KMS-11 (cell line): ENCODE measurements around the gene HACL1.
A peak's percentile ranks its signal among the peaks of the same experiment; 100 is the strongest.

Experiments
- H2AFZ ChIP-seq: fragments of 200-600 bp; sonication (generic); 2 replicates; pipeline ENCODE4 v1.6.1; 2016; ENCODE audit warnings: antibody characterized with exemption, mixed run types, low read depth
- H3K27ac ChIP-seq: fragments of 200-600 bp; sonication (generic); 2 replicates; pipeline ENCODE4 v1.6.1; 2016; ENCODE audit warnings: mild to moderate bottlenecking, mixed run types
- H3K27me3 ChIP-seq: fragments of 200-600 bp; sonication (generic); 2 replicates; pipeline ENCODE4 v1.6.1; 2017; ENCODE audit warnings: mild to moderate bottlenecking, low read depth, mixed run types, moderate library complexity; ENCODE audit not compliant: insufficient read depth
- H3K36me3 ChIP-seq: fragments of 200-600 bp; sonication (generic); 2 replicates; pipeline ENCODE4 v1.6.1; 2017; ENCODE audit warnings: mild to moderate bottlenecking, mixed run types; ENCODE audit not compliant: insufficient read depth
- H3K4me1 ChIP-seq: fragments of 200-600 bp; sonication (generic); 2 replicates; pipeline ENCODE4 v1.6.1; 2016; ENCODE audit warnings: mild to moderate bottlenecking, low read depth, mixed run types; ENCODE audit not compliant: poor library complexity, severe bottlenecking
- H3K4me2 ChIP-seq: fragments of 200-600 bp; sonication (generic); 2 replicates; pipeline ENCODE4 v1.7.0; 2016; ENCODE audit warnings: mild to moderate bottlenecking, mixed run types
- H3K4me3 ChIP-seq: fragments of 200-600 bp; sonication (generic); IDR thresholded peaks from 2 replicates; pipeline ENCODE4 v1.6.1; 2017; ENCODE audit warnings: low read depth, low read length, mixed read lengths; ENCODE audit not compliant: insufficient read depth
- H3K79me2 ChIP-seq: fragments of 200-600 bp; sonication (generic); 2 replicates; pipeline ENCODE4 v1.6.1; 2016; ENCODE audit warnings: low read depth, mixed run types; ENCODE audit not compliant: insufficient read depth
- H3K9ac ChIP-seq: fragments of 200-600 bp; sonication (generic); 2 replicates; pipeline ENCODE4 v1.6.1; 2016; ENCODE audit warnings: mild to moderate bottlenecking, mixed run types
- H4K20me1 ChIP-seq: fragments of 200-600 bp; sonication (generic); 2 replicates; pipeline ENCODE4 v1.6.1; 2016; ENCODE audit warnings: mild to moderate bottlenecking, mixed run types; ENCODE audit not compliant: insufficient read depth
- CTCF ChIP-seq: fragments of 200-600 bp; sonication (generic); conservative IDR thresholded peaks from 2 replicates; pipeline ENCODE4 v1.6.1; 2017; ENCODE audit warnings: low read depth, mild to moderate bottlenecking, antibody characterized with exemption, low read length, moderate library complexity, mixed read lengths

Gene HACL1

GRCh38 chr3:15631426-15632211 is 30.2 kb upstream of the HACL1 start:
- Histone ChIP-seq H2AFZ (no peak overlapping the region), H3K4me1 (peaks cover 9% of the 10 kb centered on the region), H4K20me1 (no peaks in the 10 kb centered on the region), H3K4me2 (no peak overlapping the region), H3K9ac (no peak overlapping the region), H3K27me3 (no peaks in the 10 kb centered on the region), H3K36me3 (no peaks in the 10 kb centered on the region), H3K79me2 (no peaks in the 10 kb centered on the region), H3K27ac (no peak overlapping the region), H3K4me3 (no peak overlapping the region)
- TF ChIP-seq CTCF, result no peak

- Histone ChIP-seq H3K27me3 (no peaks in the 10 kb centered on the region), H3K4me3 (no peak overlapping the region), H3K27ac (no peak overlapping the region), H3K79me2 (no peaks in the 10 kb centered on the region), H3K4me1 (peaks cover 9% of the 10 kb centered on the region), H3K4me2 (peak overlapping the region; percentile 63), H2AFZ (peak overlapping the region; percentile 30; the same call in 1 of the 2 replicates), H3K36me3 (no peaks in the 10 kb centered on the region), H3K9ac (no peak overlapping the region), H4K20me1 (no peaks in the 10 kb centered on the region)
- no peak for TF ChIP-seq CTCF
Observed at GRCh38 chr3:15630646-15631350, 29.4 kb upstream of the HACL1 start.

GRCh38 chr3:15629860-15630597 is 28.7 kb upstream of the HACL1 start:
- H2AFZ ChIP-seq, result peak overlapping the region; percentile 30; the same call in 1 of the 2 replicates
- H3K4me2 ChIP-seq, result peak overlapping the region; percentile 63
- H3K27ac ChIP-seq, result no peak overlapping the region

More at GRCh38 chr3:15629860-15630597, 28.7 kb upstream of the HACL1 start:
- Histone ChIP-seq H3K27me3 (no peaks in the 10 kb centered on the region), H3K79me2 (no peaks in the 10 kb centered on the region), H4K20me1 (no peaks in the 10 kb centered on the region), H3K4me3 (no peak overlapping the region), H3K4me1 (peaks cover 9% of the 10 kb centered on the region), H3K36me3 (no peaks in the 10 kb centered on the region), H3K9ac (no peak overlapping the region)
- TF ChIP-seq CTCF, result peak; percentile 69
